PFSK-1 (cell line): ENCODE data around the gene SRSF10.

Experiments used
- POLR2AphosphoS5 ChIP-seq: IDR thresholded peaks from 2 replicates; pipeline ENCODE4 v1.6.1; 2012; ENCODE audit warnings: low read depth, mild to moderate bottlenecking, control low read depth, low read length, moderate library complexity
- SIN3A ChIP-seq: IDR thresholded peaks from 2 replicates; pipeline ENCODE4 v1.6.1; 2012; ENCODE audit warnings: mild to moderate bottlenecking, low read length, moderate library complexity, borderline replicate concordance; ENCODE audit not compliant: insufficient read depth
- TAF1 ChIP-seq: IDR thresholded peaks from 2 replicates; pipeline ENCODE4 v1.6.1; 2012; ENCODE audit warnings: low read length, control low read depth, borderline replicate concordance; ENCODE audit not compliant: insufficient read depth
- TF ChIP-seq, protein P1 (sequence below), 2 experiments: IDR thresholded peaks; 2 replicates each; pipeline versions ENCODE4 v1.6.1 to v1.8.0; 2011 to 2012; ENCODE audit warnings: low read depth in 2 of 2, low read length in 2 of 2, control low read depth in 1 of 2, inconsistent platforms in 1 of 2, mild to moderate bottlenecking in 1 of 2, moderate library complexity in 1 of 2; ENCODE audit not compliant: insufficient read depth in 1 of 2

DNA sequence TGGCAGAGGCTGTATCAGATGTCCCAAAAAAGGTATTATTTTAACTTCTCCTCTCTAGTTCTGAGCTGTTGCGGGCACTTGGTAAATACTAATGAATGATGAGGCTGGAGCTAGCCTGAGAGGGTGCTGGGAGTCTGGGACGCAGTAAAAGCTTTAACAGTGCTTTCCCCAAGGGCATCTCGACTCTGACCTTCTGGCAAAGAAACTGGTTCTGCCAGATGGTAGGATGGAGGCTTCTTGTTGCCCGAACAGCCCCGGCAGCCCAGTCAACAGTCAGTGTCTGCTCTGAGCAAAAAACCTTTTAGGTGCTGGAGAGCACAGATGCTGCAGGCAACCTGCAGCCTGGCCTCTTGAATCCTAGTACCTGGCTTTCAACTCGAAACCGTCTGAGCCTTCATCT is 23.0 kb downstream of the SRSF10 start:
- TF ChIP-seq POLR2AphosphoS5, result no peak
- TF ChIP-seq TAF1, result no peak
- no peak for TF ChIP-seq SIN3A
- TF ChIP-seq, protein P1, sequence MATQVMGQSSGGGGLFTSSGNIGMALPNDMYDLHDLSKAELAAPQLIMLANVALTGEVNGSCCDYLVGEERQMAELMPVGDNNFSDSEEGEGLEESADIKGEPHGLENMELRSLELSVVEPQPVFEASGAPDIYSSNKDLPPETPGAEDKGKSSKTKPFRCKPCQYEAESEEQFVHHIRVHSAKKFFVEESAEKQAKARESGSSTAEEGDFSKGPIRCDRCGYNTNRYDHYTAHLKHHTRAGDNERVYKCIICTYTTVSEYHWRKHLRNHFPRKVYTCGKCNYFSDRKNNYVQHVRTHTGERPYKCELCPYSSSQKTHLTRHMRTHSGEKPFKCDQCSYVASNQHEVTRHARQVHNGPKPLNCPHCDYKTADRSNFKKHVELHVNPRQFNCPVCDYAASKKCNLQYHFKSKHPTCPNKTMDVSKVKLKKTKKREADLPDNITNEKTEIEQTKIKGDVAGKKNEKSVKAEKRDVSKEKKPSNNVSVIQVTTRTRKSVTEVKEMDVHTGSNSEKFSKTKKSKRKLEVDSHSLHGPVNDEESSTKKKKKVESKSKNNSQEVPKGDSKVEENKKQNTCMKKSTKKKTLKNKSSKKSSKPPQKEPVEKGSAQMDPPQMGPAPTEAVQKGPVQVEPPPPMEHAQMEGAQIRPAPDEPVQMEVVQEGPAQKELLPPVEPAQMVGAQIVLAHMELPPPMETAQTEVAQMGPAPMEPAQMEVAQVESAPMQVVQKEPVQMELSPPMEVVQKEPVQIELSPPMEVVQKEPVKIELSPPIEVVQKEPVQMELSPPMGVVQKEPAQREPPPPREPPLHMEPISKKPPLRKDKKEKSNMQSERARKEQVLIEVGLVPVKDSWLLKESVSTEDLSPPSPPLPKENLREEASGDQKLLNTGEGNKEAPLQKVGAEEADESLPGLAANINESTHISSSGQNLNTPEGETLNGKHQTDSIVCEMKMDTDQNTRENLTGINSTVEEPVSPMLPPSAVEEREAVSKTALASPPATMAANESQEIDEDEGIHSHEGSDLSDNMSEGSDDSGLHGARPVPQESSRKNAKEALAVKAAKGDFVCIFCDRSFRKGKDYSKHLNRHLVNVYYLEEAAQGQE (IDR thresholded peaks at IDR 0.05; ENCODE audit: insufficient read depth in 1 of 2, low read depth in 2 of 2, low read length in 2 of 2), result no peak
